Stimulated activated CD4-positive, alpha-beta T cell treated with anti-CD3 and anti-CD28 coated beads, TNF-alpha, amount 100 ng/mL, for 1 hour (primary cell): ENCODE results near the gene TIMM13.

ENCODE experiments used
- DNase-seq, 3 donors: peaks; one replicate each; pipeline ENCODE4 v3.0.0-alpha.2; 2020; ENCODE audit warnings: low read depth in 3 of 3, low spot score in 1 of 3

The TIMM13 gene

DNA sequence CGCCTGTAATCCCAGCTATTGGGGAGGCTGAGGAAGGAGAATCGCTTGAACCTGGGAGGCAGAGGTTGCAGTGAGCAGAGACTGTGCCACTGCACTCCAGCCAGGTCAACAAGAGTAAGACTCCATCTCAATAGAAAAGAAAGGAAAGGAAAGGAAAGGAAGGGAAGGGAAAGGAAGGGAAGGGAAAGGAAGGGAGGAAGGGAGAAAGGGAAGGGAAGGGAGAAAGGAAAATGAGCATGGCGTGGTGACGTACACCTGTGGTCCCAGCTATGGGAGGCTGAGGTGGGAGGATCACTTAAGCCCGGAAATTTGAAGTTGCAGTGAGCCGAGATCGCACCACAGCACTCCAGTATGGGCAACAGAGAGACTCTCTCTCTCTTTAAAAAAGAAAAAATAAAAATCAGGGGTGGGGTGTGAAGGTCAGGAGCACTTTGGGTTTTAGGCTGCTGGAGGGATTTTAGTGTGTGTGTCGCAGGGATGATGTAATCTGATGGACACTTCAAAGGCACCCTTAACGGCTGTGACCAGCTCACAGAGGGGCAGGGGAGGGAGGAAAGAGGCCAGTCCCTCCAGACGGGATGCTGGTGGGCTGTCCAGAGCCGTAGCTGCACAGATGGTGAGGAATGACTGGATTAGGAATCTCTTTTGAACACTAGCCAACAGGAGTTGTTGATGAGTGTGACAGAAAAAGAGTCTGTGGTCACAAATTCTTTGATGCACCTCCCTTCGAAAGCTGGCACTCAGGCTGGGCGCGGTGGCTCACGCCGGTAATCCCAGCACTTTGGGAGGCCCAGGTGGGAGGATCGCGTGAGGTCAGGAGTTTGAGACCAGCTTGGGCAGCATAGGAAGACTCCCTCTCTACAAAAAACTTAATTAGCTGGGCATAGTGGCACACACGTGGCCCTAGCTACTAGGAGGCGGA lies 39.8 kb downstream of the TIMM13 start:
- no peak for DNase-seq

DNA sequence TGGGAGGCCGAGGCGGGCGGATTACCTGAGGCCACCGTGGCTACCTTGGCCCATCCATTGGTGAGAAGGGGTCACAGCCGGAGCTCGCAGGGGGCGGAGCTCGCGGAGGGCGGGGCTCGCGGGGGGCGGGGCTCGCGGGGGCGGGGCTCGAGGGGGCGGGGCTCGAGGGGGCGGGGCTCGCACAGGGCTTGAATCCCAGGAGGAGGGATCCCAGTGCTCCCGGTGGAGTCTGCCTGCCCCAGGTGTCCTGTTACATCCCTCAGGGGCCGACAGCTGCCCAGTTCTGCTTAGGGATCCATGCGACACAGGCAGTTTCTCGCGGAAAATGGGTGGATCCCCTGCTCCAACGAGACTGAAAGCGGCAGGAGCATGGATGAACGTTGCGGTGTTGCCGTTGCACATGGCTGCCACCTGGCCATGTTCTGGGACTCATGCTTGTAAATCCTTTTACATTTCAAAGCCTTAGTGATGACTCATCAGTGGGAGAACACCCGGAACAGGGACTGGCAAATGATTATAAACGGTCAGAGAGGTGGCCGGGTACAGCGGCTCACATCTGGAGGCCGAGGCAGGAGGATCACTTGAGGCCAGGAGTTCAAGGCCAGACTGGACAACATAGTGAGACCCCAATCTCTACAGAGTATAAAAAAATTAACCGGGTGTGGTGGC lies 42.2 kb downstream of the TIMM13 start:
- no peak for DNase-seq

GRCh38 chr19:2382530-2383222 lies 44.7 kb downstream of the TIMM13 start:
- DNase-seq: no peak

DNA sequence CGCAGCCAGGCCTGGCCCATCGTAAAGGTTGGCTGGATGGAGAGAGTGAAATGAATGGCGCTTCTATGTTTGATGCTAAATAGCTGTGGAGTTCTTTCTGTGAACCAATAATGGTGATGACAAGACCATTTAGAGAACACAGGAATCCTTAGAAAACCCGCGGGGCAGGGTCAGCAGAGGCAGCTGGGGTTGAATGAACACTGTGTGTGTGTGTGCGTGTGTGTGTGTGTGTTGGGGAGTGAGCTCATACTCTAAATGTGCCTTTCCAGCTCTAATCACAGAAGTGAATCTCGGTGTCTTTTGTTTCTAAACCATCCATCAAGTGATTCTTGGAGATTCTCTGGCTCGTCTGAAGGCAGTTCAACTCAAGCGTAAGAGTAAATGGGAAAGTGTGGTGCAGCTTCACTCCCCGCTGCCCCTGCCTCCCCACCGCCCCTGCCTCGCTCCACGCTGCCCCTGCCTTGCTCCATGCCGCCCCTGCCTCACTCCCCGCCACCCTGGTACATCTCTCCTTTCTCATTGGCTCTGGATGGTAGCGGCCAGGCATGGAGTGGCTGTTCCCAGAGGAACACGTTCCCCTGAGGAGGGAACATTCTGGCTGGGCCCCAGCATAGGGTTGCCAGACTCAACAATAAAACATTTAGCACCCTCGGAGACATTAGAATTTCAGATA lies 46.1 kb downstream of the TIMM13 start:
- no peak for DNase-seq

GRCh38 chr19:2380567-2380966 lies 46.8 kb downstream of the TIMM13 start:
- no peak for DNase-seq

DNA sequence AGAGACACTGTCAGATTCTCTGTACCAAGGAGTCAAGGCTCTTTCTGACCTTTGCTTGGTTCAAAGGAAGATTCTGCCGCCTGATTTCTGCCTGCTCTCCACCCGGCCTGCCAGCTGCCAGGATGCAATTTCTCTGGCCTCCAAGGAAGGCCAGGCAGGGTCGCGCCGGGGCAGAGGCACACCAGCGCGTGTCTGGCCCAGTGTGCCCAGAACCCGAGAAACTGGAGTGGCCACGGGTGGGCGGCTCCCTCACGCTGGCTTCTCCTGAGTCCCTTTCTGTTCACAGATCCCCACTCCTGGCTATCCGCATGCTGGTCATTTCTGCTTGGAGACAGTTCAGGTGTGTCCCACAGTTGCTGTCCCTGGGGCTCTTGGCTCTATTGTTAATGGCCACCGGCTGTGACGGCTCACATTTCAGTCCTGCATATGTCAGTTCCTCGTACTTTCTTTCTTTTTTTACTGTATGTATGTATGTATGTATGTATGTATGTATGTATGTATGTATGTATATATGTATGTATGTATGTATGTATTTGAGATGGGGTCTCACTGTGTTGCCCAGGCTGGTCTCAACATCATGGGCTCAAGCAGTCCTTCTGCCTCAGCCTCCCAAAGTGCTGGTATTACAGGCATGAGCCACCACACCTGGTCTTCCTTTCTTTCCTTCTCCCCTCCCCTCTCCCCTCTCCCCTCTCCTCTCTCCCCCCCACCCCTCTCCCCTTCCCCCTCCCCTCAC lies 50.4 kb downstream of the TIMM13 start:
- DNase-seq: no peak
